Left ventricle myocardium inferior (tissue), 1 donor: Measurements from ENCODE around the gene SLC5A12. TPM values are rescaled to one million over a fixed set of nuclear protein-coding genes. Genes with fewer than 3 reads are reported as not detected.

Experiments
- DNase-seq: peaks from one replicate; pipeline ENCODE4 v3.0.0-alpha.2; 2020
- H3K27ac ChIP-seq: fragments of 200-600 bp; replicated peaks from 2 replicates; pipeline ENCODE4 v1.8.0; 2021
- H3K27me3 ChIP-seq: fragments of 200-600 bp; 2 replicates; pipeline ENCODE4 v1.8.0; 2021; ENCODE audit warnings: low read depth
- H3K36me3 ChIP-seq: fragments of 200-600 bp; 2 replicates; pipeline ENCODE4 v1.8.0; 2021
- H3K4me1 ChIP-seq: fragments of 200-600 bp; 2 replicates; pipeline ENCODE4 v1.8.0; 2021
- H3K4me3 ChIP-seq: fragments of 200-600 bp; 2 replicates; pipeline ENCODE4 v1.8.0; 2021; ENCODE audit warnings: mild to moderate bottlenecking, moderate library complexity
- H3K9me3 ChIP-seq: fragments of 200-600 bp; replicated peaks from 2 replicates; pipeline ENCODE4 v1.8.0; 2021
- intact Hi-C: fragments of 100-400 bp; cut with micrococcal nuclease; formaldehyde crosslinking; loops from one replicate; pipeline ENCODE4 v1.11.0; 2022
- total RNA-seq: library from RNA; stranded (reverse); fragmentation: NEBNext Ultra II Directional; extraction: Animal tissue kit (Norgen Biotek cat#: 25700); gene quantifications from one replicate; pipeline ENCODE4 v1.2.1, GENCODE V29; 2021
- TF ChIP-seq, protein P1 (sequence below): fragments of 200-600 bp; IDR thresholded peaks from 2 replicates; pipeline ENCODE4 v1.8.0; 2021; ENCODE audit warnings: antibody characterized with exemption, mild to moderate bottlenecking, borderline replicate concordance
- donor health status: DM: no; HTN: yes; CAD: no; lungs with severe emphysema.

Gene SLC5A12
- total RNA-seq, 1 donor from 2014 or later: not detected

DNA sequence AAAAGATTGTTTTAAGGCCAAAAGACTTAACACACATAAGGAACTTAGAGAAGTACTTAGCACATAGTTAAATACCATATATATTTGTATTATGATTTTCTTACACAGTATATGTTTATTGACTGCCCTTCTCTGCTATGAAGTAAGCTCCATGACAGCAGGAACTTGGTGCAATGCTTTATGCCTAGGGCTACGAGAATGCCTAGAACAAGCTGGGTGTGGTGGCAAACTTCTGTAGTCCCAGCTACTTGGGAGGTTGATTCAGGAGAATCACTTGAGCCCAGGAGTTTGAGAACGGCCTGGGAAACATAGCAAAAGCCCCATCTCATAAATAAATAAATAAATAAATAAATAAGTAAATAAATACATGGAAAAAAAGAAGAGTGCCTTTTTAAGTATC lies 1.9 kb downstream of the SLC5A12 start:
- Histone ChIP-seq H3K36me3 (no peaks in the 10 kb centered on the region), H3K9me3 (no peaks in the 10 kb centered on the region), H3K4me3 (no peak overlapping the region), H3K27ac (no peak overlapping the region), H3K27me3 (no peaks in the 10 kb centered on the region), H3K4me1 (no peaks in the 10 kb centered on the region)
- intact Hi-C loops: no loop called here
- DNase-seq: no peak
- TF ChIP-seq, protein P1, sequence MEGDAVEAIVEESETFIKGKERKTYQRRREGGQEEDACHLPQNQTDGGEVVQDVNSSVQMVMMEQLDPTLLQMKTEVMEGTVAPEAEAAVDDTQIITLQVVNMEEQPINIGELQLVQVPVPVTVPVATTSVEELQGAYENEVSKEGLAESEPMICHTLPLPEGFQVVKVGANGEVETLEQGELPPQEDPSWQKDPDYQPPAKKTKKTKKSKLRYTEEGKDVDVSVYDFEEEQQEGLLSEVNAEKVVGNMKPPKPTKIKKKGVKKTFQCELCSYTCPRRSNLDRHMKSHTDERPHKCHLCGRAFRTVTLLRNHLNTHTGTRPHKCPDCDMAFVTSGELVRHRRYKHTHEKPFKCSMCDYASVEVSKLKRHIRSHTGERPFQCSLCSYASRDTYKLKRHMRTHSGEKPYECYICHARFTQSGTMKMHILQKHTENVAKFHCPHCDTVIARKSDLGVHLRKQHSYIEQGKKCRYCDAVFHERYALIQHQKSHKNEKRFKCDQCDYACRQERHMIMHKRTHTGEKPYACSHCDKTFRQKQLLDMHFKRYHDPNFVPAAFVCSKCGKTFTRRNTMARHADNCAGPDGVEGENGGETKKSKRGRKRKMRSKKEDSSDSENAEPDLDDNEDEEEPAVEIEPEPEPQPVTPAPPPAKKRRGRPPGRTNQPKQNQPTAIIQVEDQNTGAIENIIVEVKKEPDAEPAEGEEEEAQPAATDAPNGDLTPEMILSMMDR: no peak

DNA sequence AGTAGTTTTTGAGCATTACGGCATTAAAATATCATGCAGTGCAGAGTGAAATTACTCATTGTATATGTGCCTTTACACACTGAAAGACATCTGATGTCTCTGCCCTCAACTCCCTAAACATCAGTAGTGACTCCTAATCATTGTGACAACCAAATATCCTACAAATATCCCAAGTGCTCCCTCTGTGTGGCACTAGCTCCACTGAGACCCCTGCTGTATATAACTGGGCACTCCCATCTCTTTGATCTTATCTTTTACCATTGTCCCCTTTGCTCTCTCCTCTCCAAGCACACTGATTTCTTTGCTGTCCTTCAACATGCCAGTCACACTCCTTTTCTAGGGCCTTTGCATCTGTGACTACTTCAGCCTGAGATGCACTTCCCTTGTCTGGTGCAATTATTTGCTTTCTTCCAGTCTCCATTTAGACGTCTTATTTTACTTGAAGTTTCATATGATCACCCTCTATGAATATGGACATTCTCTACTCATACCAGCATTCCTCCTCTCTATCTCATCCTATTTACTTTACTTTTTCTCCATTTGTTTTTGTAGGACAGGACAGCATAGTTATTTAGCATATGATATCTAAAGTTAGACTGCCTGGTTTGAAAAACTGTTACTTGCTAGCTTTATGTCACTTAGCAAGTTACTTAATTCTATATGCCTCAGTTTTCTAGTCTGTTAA lies 2.4 kb downstream of the SLC5A12 start:
- DNase-seq: no peak
- intact Hi-C loops: no loop called here
- Histone ChIP-seq H3K4me1 (no peaks in the 10 kb centered on the region), H3K9me3 (no peaks in the 10 kb centered on the region), H3K36me3 (no peaks in the 10 kb centered on the region), H3K27me3 (no peaks in the 10 kb centered on the region), H3K27ac (no peak overlapping the region), H3K4me3 (no peak overlapping the region)
- TF ChIP-seq, protein P1: no peak

DNA sequence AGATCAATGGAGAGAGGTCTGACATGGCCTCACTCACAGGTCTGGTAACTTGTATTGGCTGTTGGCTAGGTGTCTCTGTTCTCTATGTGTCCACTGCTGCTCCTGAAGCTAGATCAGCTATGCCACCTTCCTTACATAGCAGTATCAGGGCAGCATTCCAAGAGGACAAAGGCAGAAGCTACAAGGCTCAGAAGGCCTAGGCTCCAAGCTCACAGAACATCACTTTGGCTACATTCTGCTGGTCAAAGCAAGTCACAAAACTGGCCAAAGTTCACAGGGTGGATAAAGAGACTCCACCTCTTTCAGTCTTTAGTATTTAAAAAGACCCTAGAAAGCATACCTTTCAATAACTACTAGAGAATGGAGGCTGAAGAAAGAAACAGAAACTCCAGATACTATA lies 4.1 kb downstream of the SLC5A12 start:
- Histone ChIP-seq H3K9me3 (no peaks in the 10 kb centered on the region), H3K4me1 (no peaks in the 10 kb centered on the region), H3K36me3 (no peaks in the 10 kb centered on the region), H3K4me3 (no peak overlapping the region), H3K27me3 (no peaks in the 10 kb centered on the region), H3K27ac (no peak overlapping the region)
- intact Hi-C loops: no loop called here
- TF ChIP-seq, protein P1: no peak
- DNase-seq: no peak

DNA sequence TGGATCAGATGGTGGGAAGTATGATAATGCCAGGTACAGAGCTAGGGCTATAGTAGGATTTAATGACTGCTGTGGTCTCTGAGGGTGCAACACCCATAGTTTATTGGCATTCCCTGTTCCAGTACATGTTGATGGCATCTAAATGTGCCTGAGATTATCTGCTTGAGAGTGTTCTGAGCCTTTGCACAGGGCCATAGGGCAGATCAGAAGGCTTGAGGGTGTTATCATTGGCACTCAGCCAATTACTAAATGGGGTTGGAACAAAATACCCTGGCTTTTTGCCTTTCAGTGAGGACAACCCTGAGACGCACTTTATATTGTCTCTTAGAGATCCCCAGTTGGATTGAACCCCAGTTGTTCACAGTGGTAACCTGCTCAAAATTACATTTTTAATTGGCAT lies 6.7 kb downstream of the SLC5A12 start:
- Histone ChIP-seq H3K36me3 (no peaks in the 10 kb centered on the region), H3K4me1 (no peaks in the 10 kb centered on the region), H3K27me3 (no peaks in the 10 kb centered on the region), H3K4me3 (no peak overlapping the region), H3K27ac (no peak overlapping the region), H3K9me3 (no peaks in the 10 kb centered on the region)
- no peak for DNase-seq
- TF ChIP-seq, protein P1: no peak
- intact Hi-C loops: no loop called here

DNA sequence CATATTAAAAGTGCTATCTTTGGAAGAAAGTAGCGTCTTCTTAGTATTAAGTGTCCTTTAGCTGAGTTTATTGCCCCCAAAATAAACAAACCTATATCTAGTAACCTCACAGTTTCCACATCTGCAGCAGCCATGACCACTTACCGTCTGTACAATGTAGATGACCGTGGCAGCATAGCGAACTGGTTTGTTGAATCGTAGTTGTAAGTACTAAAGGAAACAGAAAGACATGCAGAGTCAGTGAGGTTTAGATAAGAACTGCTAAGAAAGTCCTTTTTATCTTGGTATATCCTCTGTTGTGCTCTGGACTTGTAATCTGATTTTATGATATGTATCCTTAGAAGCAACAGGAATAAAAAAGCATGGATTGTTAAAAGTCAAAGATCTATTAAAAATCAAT lies 9.4 kb downstream of the SLC5A12 start:
- Histone ChIP-seq H3K27me3 (no peaks in the 10 kb centered on the region), H3K4me1 (peaks cover 12% of the 10 kb centered on the region), H3K36me3 (no peaks in the 10 kb centered on the region), H3K27ac (no peak overlapping the region), H3K4me3 (no peak overlapping the region), H3K9me3 (no peaks in the 10 kb centered on the region)
- no peak for DNase-seq
- intact Hi-C loops: no loop called here
- TF ChIP-seq, protein P1: no peak

DNA sequence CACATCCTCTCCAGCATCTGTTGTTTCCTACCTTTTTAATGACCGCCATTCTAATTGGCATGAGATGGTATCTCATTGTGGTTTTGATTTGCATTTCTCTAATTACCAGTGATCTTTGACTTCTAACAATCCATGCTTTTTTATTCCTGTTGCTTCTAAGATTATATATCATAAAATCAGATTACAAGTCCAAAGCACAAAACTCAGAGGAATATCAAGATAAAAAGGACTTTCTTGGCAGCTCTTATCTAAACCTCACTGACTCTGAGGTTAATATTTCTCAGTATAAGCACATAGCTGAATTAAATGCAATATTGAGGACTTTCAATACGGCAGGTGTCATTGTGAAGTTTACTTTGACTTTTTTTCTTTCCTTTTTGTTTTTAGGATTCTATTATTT lies 11.4 kb downstream of the SLC5A12 start:
- H3K9me3 ChIP-seq: no peaks in the 10 kb centered on the region
- H3K36me3 ChIP-seq: no peaks in the 10 kb centered on the region
- no peak overlapping the region for H3K27ac ChIP-seq
- intact Hi-C loops: no loop called here
- no peak for DNase-seq
- peaks cover 12% of the 10 kb centered on the region for H3K4me1 ChIP-seq
- TF ChIP-seq, protein P1: no peak
- no peak overlapping the region for H3K4me3 ChIP-seq
- H3K27me3 ChIP-seq: no peaks in the 10 kb centered on the region
